NCI-H2171 treated with DMSO at 0.1 percent for 48 hours (cell line): Measurements from ENCODE around the gene HAAO.
"Not testable (repeated sequence)": the region's sequence is repeated elsewhere in the genome, so short reads cannot be mapped to it uniquely, and the experiment has no call there.

ENCODE experiments used
- DNase-seq: peaks from one replicate; lab custom pipeline; 2025; lab: John Stamatoyannopoulos, UW

Gene HAAO

GRCh38 chr2:42747422-42747821, 45.0 kb downstream of the HAAO start:
- DNase-seq: no peak

DNA sequence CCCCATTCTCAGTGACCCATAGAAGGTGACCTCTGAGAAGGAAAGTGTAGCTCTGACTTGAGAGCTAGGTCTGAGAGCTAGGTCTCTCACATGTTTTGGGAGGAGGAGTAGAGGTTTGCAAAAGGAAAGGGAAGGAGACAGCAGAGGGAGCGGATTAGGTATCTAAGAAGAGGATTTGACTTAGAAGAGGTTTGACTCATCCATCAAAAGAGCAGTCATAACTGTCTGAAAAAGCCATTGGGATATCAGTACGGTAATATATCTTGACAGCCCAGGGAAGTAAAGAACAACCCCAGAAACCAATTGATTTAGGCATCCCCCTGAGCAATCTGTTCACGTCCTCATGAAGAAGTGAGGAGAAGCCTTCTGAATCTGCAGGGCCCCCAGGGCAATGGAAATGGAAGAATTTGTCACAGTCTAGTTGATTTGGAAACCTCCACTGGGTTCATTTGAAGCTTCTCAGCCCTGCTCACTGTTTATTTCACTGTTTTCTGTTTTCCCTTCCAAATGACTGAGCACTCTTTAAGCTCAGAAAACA, 47.8 kb downstream of the HAAO start:
- DNase-seq: no peak

- no peak for DNase-seq
Observed at GRCh38 chr2:42743659-42743990, 48.8 kb downstream of the HAAO start.

- DNase-seq: no peak
Observed at GRCh38 chr2:42742740-42743658, 49.4 kb downstream of the HAAO start.

- no peak for DNase-seq
Observed at GRCh38 chr2:42741140-42741539, 51.2 kb downstream of the HAAO start.

DNA sequence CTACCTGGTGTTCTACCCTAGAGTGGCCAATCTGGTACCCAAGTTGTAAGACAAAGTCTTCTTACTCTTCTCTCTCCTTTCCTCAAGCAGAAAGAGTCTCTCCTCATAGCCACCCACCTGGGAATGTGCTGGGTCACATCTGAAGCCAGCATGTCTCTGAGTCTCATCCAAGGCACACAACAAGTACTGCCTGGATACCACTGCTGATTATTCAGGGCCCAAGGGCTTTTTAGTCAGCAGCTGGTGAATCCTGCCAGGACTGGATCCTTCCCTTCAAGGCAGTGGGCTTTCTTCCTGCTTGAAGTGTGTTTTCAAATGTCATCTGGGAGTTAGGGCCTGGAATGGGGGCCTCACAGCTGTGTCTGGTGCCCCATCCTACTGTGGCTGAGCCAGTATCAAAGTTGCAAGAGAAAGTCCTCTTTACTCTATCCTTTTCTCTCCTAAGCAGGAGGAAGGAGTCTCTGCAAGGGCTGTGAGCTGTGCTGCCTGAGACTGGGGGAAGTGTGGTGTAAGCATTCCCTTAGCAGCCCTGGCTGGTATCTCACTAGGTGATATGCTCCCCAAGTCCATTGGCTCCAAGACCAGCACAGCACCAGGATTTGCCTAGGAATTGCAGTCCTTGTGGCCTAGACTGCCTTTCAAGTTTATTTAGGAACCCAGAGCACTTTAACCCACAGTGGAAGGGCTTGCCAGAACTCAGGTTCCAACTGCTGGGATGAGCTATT, 55.6 kb downstream of the HAAO start:
- DNase-seq: no peak

GRCh38 chr2:42733852-42734251, 58.5 kb downstream of the HAAO start:
- DNase-seq: no peak

DNA sequence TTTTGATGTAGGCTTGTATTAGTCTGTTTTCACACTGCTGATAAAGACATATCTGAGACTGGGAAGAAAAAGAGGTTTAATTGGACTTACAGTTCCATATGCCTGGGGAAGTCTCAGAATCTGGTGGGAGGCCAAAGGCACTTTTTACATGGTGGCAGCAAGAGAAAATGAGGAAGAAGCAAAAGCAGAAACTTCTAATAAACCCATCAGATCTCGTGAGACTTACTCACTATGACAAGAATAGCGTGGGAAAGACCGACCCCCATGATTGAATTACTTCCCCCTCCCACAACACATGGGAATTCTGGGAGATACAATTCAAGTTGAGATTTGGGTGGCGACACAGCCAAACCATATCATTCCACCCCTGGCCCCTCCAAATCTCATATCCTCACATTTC, 61.1 kb downstream of the HAAO start:
- not testable (repeated sequence) for DNase-seq

DNA sequence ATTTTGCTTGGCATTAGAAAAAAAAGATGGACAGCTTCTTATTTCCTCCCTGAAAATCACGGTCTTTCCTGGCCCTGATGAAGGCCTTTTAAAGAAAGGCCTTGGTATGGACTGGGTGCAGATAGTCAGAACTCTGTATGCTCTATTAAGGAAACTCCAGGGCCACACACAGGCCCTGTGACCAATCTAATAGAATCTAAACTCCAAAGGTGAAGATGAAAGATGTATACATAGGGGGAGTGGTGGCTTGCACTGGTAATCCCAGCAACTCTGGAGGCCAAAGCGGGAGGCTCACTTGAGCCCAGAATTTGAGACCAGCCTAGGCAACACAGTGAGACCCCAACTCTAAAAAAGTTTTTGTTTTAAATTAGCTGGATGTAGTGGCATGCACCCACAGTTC, 65.7 kb downstream of the HAAO start:
- DNase-seq: no peak

- DNase-seq: no peak
Observed at GRCh38 chr2:42725657-42726056, 66.7 kb downstream of the HAAO start.

DNA sequence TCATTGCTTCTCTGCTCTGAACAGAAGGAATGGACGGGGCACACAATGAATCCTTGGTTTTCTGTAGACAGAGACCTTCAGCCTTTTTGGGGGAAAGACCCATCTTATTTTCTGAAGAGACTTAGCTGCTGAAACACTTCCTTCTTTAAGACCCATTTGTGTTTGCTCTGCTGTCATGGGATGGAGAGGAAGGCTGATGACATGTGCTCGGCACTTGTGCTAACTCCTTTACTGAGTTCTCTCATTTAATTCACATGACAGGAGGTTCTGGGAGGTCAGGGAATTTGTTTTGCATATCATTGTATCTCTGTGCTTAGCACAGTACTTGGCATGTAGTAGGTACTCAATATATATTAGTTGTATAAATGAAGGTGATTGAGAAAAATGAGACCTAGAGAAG, 67.5 kb downstream of the HAAO start:
- no peak for DNase-seq

GRCh38 chr2:42723465-42723864, 68.9 kb downstream of the HAAO start:
- DNase-seq: no peak

GRCh38 chr2:42722320-42723190, 69.8 kb downstream of the HAAO start:
- DNase-seq: peak; percentile 40

- no peak for DNase-seq
Observed at GRCh38 chr2:42721898-42722297, 70.5 kb downstream of the HAAO start.
